ENCODE measurements around the gene FLOT1.

FLOT1 gene, protein sequence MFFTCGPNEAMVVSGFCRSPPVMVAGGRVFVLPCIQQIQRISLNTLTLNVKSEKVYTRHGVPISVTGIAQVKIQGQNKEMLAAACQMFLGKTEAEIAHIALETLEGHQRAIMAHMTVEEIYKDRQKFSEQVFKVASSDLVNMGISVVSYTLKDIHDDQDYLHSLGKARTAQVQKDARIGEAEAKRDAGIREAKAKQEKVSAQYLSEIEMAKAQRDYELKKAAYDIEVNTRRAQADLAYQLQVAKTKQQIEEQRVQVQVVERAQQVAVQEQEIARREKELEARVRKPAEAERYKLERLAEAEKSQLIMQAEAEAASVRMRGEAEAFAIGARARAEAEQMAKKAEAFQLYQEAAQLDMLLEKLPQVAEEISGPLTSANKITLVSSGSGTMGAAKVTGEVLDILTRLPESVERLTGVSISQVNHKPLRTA

DNA sequence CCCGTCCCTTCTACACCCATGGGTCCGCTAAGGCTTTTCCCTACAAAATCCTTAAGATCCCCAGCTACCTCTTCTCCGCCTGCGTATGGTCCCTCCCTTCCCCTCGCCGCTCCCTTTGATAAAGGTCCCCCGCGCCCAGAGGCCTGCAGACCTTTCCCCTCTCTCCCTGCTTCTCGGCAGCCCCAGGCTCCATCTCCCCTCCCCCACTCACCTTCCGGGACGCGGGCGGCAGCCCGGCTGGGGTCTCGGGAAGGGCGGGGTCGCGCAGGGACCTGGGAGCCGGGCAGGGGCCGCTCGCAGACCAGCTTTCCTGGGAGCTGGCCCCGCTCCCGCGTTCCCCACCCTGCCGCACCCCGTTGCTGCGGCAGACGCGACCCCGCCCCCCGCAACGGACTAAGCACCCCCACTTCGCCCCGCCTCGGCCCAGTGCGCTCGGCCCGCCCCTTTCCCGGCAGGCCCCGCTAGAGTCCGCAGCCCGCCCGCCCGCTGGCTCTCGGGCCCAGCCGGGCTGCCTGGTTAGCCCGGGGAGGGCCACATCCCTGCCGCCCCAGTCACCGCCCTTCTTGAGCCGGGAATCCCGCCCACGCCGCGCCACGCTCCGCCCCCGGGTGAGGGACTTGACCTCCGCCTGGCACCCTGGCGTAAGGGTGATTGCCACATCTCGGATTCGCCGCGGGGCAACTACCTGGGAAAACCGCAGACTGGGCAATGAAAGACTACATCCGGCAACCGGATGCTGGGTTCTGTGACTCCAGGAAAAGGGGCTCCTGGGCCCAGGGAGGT, at the start of gene FLOT1:
TSS of gene FLOT1 (minus strand) at position 372 of the 783 bp plus-strand sequence. CDS start 498 bp downstream, outside the sequence.
- Mint-ChIP-seq H3K4me3 (peak within 1 kb of the TSS; percentile 97), H3K36me3 (ENCODE audit: low read depth) (peaks cover 37% of the 10 kb centered on the region), H3K9me3 (no peaks in the 10 kb centered on the region), H3K4me1 (peaks cover 58% of the 10 kb centered on the region), H3K27ac (peak within 1 kb of the TSS; percentile 98), H3K27me3 (ENCODE audit: low read depth, poor library complexity) (peaks cover 5% of the 10 kb centered on the region)
- peak; percentile 92 for DNase-seq
- TF ChIP-seq, protein P1, sequence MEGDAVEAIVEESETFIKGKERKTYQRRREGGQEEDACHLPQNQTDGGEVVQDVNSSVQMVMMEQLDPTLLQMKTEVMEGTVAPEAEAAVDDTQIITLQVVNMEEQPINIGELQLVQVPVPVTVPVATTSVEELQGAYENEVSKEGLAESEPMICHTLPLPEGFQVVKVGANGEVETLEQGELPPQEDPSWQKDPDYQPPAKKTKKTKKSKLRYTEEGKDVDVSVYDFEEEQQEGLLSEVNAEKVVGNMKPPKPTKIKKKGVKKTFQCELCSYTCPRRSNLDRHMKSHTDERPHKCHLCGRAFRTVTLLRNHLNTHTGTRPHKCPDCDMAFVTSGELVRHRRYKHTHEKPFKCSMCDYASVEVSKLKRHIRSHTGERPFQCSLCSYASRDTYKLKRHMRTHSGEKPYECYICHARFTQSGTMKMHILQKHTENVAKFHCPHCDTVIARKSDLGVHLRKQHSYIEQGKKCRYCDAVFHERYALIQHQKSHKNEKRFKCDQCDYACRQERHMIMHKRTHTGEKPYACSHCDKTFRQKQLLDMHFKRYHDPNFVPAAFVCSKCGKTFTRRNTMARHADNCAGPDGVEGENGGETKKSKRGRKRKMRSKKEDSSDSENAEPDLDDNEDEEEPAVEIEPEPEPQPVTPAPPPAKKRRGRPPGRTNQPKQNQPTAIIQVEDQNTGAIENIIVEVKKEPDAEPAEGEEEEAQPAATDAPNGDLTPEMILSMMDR (IDR thresholded peaks at IDR 0.05): no peak

GRCh38 chr6:30790724-30791383, 48.4 kb upstream of the FLOT1 start:
- H3K9me3 Mint-ChIP-seq: no peaks in the 10 kb centered on the region
- H3K27ac Mint-ChIP-seq: no peak overlapping the region
- H3K4me3 Mint-ChIP-seq: no peak overlapping the region
- peaks cover 18% of the 10 kb centered on the region for H3K27me3 Mint-ChIP-seq (ENCODE audit: low read depth, poor library complexity)
- DNase-seq: no peak
- TF ChIP-seq, protein P1 (IDR thresholded peaks at IDR 0.05): no peak
- peaks cover 64% of the 10 kb centered on the region for H3K4me1 Mint-ChIP-seq
- H3K36me3 Mint-ChIP-seq (ENCODE audit: low read depth): no peaks in the 10 kb centered on the region

- DNase-seq: no peak
- Mint-ChIP-seq H3K4me1 (peaks cover 56% of the 10 kb centered on the region), H3K4me3 (no peak overlapping the region), H3K36me3 (ENCODE audit: low read depth) (no peaks in the 10 kb centered on the region), H3K27me3 (ENCODE audit: low read depth, poor library complexity) (peaks cover 14% of the 10 kb centered on the region), H3K27ac (peak overlapping the region; percentile 54), H3K9me3 (peaks cover 7% of the 10 kb centered on the region)
- TF ChIP-seq, protein P1 (IDR thresholded peaks at IDR 0.05): no peak
Observed at GRCh38 chr6:30789606-30790005, 47.1 kb upstream of the FLOT1 start.

DNA sequence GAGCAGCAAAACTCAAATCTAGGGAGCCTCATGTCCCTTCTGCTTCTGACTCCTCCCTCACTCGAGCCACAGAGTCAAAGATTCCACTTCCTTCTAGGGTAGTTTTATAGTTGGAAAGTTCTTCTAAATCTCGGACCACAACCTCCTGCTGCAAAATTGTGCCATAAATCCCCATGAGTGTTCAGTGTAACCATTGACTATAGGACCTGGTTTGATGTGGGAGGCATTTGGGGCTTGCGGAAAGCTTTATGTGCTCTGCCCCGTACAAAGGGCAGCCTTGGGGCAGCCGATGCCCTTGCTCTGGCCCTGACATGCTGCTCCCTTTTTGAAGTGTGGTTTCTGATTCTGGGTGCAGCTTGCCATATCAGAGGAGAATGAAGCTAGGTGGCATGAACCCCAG, 45.5 kb upstream of the FLOT1 start:
- TF ChIP-seq, protein P1 (IDR thresholded peaks at IDR 0.05): no peak
- Mint-ChIP-seq H3K36me3 (ENCODE audit: low read depth) (no peaks in the 10 kb centered on the region), H3K27me3 (ENCODE audit: low read depth, poor library complexity) (peaks cover 14% of the 10 kb centered on the region), H3K9me3 (peaks cover 7% of the 10 kb centered on the region), H3K4me1 (peaks cover 44% of the 10 kb centered on the region), H3K27ac (no peak overlapping the region), H3K4me3 (no peak overlapping the region)
- DNase-seq: no peak

DNA sequence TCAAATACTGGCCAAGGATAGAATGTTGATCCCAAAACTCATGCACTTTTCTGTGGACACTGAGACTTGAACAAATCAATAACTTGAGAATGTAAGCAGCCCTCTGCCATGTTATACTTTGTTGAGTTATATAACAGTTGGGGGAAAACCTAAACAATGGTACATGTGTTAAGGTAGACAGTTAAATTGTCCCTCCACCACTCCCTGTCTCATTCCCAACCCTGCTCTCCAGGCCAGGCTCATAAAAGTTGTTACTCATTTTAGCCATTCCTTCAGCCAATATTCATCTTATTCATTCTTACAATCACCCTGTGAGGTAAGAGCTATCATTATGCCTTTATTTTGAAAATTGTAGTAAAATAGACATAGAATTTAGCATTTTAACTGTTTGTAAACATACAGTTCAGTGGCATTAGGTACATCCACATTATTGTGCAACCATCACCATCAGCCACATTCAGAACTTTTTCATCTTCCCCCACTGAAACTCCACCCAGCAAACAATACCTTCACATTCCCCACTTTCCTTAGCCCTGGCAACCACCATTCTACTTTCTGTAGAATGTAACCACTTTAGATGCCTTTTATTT, 40.0 kb upstream of the FLOT1 start:
- Mint-ChIP-seq H3K36me3 (ENCODE audit: low read depth) (peaks cover 16% of the 10 kb centered on the region), H3K27me3 (ENCODE audit: low read depth, poor library complexity) (peaks cover 6% of the 10 kb centered on the region), H3K4me1 (peaks cover 45% of the 10 kb centered on the region), H3K27ac (no peak overlapping the region), H3K4me3 (no peak overlapping the region), H3K9me3 (peaks cover 42% of the 10 kb centered on the region)
- no peak for DNase-seq
- TF ChIP-seq, protein P1 (IDR thresholded peaks at IDR 0.05): no peak

Measured in nephron progenitor cell (in vitro differentiated cells).